LNCAP (cell line): ENCODE data around the gene ADRB2.

Experiments
- TF ChIP-seq, protein P1 (sequence below): fragments of 450-650 bp; IDR thresholded peaks from 2 replicates; pipeline ENCODE4 v1.5.1; 2017; ENCODE audit warnings: mild to moderate bottlenecking

Gene ADRB2

DNA sequence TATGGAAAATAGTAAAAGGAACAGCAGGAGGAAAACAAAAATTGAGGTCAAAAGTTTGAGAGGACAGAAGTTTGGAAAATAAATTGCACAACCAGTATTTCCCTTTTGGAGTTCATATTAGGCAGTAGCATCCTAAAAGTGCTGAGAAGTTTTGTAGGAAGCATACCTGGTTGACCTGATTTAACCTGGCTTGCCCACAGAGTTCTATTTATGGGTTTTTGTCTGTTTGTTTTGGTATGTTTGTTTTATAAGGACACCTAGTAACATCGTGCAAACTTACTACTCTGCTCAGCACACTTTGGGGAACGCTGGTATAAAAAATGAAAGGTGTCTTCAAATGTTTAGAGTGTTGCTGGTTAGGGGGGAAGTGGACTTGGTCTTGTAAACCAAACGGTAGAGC lies 15.1 kb downstream of the ADRB2 start:
- TF ChIP-seq, protein P1, sequence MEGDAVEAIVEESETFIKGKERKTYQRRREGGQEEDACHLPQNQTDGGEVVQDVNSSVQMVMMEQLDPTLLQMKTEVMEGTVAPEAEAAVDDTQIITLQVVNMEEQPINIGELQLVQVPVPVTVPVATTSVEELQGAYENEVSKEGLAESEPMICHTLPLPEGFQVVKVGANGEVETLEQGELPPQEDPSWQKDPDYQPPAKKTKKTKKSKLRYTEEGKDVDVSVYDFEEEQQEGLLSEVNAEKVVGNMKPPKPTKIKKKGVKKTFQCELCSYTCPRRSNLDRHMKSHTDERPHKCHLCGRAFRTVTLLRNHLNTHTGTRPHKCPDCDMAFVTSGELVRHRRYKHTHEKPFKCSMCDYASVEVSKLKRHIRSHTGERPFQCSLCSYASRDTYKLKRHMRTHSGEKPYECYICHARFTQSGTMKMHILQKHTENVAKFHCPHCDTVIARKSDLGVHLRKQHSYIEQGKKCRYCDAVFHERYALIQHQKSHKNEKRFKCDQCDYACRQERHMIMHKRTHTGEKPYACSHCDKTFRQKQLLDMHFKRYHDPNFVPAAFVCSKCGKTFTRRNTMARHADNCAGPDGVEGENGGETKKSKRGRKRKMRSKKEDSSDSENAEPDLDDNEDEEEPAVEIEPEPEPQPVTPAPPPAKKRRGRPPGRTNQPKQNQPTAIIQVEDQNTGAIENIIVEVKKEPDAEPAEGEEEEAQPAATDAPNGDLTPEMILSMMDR = no peak

GRCh38 chr5:148842161-148842560 lies 15.8 kb downstream of the ADRB2 start:
- TF ChIP-seq, protein P1 = no peak

GRCh38 chr5:148843510-148844318 lies 17.3 kb downstream of the ADRB2 start:
- TF ChIP-seq, protein P1 = no peak

DNA sequence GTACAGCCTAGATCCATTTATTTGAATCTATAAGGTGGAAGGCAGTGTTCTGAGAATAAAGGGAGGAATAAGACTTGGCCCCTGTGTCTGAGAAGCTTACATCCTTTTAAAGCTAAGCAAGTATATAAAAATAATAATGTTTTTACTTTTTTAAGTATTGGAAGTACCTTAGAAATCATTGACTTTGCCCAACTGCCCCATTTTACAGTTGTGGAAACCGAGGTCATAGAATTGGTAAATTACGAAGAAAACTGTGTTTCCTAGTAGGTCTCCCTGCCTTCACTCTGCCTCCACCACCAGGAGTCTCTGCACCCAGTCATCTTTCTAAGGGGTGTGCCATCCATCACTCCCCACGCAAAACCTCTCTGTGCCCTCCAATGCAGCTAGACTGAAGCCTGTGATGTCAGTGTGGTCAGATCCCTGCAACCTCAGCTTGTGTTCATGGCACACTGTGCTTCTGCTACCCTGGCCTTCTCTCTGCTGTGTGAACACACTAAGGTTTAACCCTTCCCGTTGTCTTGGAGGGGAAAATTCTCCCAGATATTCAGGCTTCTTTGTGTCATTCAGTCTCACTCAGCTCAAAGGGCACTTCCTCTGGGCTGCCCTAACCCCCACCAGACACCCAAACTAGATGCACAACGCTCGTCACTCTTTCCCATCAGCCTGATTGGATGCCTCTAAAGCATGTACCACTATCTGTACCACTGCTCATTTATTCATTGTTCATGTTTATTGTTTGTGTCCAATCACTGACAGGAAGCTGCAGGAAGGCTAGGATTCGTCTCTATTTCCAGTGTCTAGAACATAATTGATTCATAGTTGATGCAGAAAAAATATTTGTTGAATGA lies 18.2 kb downstream of the ADRB2 start:
- TF ChIP-seq, protein P1 = no peak

GRCh38 chr5:148846930-148847329 lies 20.5 kb downstream of the ADRB2 start:
- TF ChIP-seq, protein P1 = no peak

GRCh38 chr5:148847456-148847855 lies 21.0 kb downstream of the ADRB2 start:
- TF ChIP-seq, protein P1 = no peak

- TF ChIP-seq, protein P1 = no peak
These were observed 22.1 kb downstream of the ADRB2 start for GRCh38 chr5:148848393-148849031.
